SK-N-SH (cell line): ENCODE measurements around the gene ATF4. TPM values are rescaled to one million over a fixed set of nuclear protein-coding genes. Genes with fewer than 3 reads are reported as not detected.
"Not testable (repeated sequence)": the region's sequence is repeated elsewhere in the genome, so short reads cannot be mapped to it uniquely, and the experiment has no call there.

Experiments
- CTCF ChIA-PET: fragments of 300-600, 350-600 bp; formaldehyde crosslinking; extraction: SDS; loops from one replicate; lab custom pipeline; 2021; lab: Yijun Ruan, JAX
- POLR2A ChIA-PET: fragments of 350-600 bp; sonication (Branson Sonifier 250); formaldehyde crosslinking; extraction: SDS; loops from one replicate; lab custom pipeline; 2020; ENCODE audit warnings: antibody characterized with exemption, inconsistent platforms; lab: Yijun Ruan, JAX
- DNase-seq: peaks from one replicate; pipeline ENCODE4 v3.0.0; 2012
- H2AFZ ChIP-seq: fragments of 200-600 bp; sonication (generic); 2 replicates; pipeline ENCODE4 v1.8.1; 2016; ENCODE audit warnings: antibody characterized with exemption, mild to moderate bottlenecking, low read depth
- H3F3A ChIP-seq: fragments of 200-600 bp; sonication (generic); replicated peaks from 2 replicates; pipeline ENCODE3; 2016; ENCODE audit warnings: antibody characterized with exemption, mild to moderate bottlenecking; ENCODE audit not compliant: insufficient read depth
- H3K27ac ChIP-seq, 2 experiments: fragments of 200-500 bp in 1 of 2; fragments of 200-600 bp in 1 of 2; sonication (Bioruptor generic) in 1 of 2; sonication (generic), shearing (Covaris generic) in 1 of 2; 2 replicates each; pipeline versions ENCODE4 v1.5.1 to v1.6.1; 2014 to 2016; ENCODE audit warnings: low read depth in 2 of 2, inconsistent platforms in 1 of 2, low read length in 1 of 2, mild to moderate bottlenecking in 1 of 2, mixed read lengths in 1 of 2
- H3K27me3 ChIP-seq: fragments of 200-600 bp; sonication (generic), shearing (Covaris generic); 2 replicates; pipeline ENCODE4 v1.6.1; 2016; ENCODE audit warnings: mixed run types; ENCODE audit not compliant: insufficient read depth
- H3K36me3 ChIP-seq, 2 experiments: fragments of 200-500 bp in 1 of 2; fragments of 200-600 bp in 1 of 2; sonication (Bioruptor generic) in 1 of 2; sonication (generic) in 1 of 2; replicated peaks in 1 of 2; 2 replicates each; pipeline versions ENCODE3 to v1.5.1; 2014 to 2016; ENCODE audit warnings: low read length in 1 of 2, mild to moderate bottlenecking in 1 of 2; ENCODE audit not compliant: insufficient read depth in 2 of 2, control insufficient read depth in 1 of 2
- H3K4me1 ChIP-seq, 2 experiments: fragments of 200-500 bp in 1 of 2; fragments of 200-600 bp in 1 of 2; sonication (Bioruptor generic) in 1 of 2; sonication (generic), shearing (Covaris generic) in 1 of 2; 2 replicates each; pipeline versions ENCODE4 v1.5.1 to v1.6.1; 2014 to 2016; ENCODE audit warnings: low read depth in 1 of 2, low read length in 1 of 2, mixed run types in 1 of 2; ENCODE audit not compliant: insufficient read depth in 2 of 2, control insufficient read depth in 1 of 2
- H3K4me2 ChIP-seq: fragments of 200-600 bp; sonication (generic), shearing (Covaris generic); 2 replicates; pipeline ENCODE4 v1.6.1; 2017; ENCODE audit warnings: mixed run types
- H3K4me3 ChIP-seq, 2 experiments: fragments of 200-500 bp in 1 of 2; fragments of 200-600 bp in 1 of 2; sonication (Bioruptor generic) in 1 of 2; sonication (generic), shearing (Covaris generic) in 1 of 2; 2 replicates each; pipeline versions ENCODE4 v1.5.1 to v1.8.1; 2014 to 2016; ENCODE audit warnings: low read depth in 2 of 2, inconsistent platforms in 1 of 2, low read length in 1 of 2, mild to moderate bottlenecking in 1 of 2, mixed read lengths in 1 of 2, moderate library complexity in 1 of 2
- H3K79me2 ChIP-seq: fragments of 200-600 bp; sonication (generic); 2 replicates; pipeline ENCODE4 v1.8.1; 2017; ENCODE audit warnings: mild to moderate bottlenecking; ENCODE audit not compliant: insufficient read depth
- H3K9ac ChIP-seq: fragments of 200-600 bp; sonication (generic); 2 replicates; pipeline ENCODE4 v1.6.1; 2017; ENCODE audit warnings: mixed run types
- H3K9me2 ChIP-seq: fragments of 200-600 bp; sonication (generic); 2 replicates; pipeline ENCODE4 v1.6.1; 2017; ENCODE audit warnings: mixed run types
- H3K9me3 ChIP-seq: fragments of 200-600 bp; sonication (generic); 2 replicates; pipeline ENCODE4 v1.6.1; 2017; ENCODE audit warnings: mixed run types, mild to moderate bottlenecking, moderate library complexity
- H4K20me1 ChIP-seq: fragments of 200-600 bp; sonication (generic); 2 replicates; pipeline ENCODE4 v1.6.1; 2017; ENCODE audit warnings: mild to moderate bottlenecking, mixed run types; ENCODE audit not compliant: insufficient read depth
- POLR2AphosphoS5 ChIP-seq: IDR thresholded peaks from 2 replicates; pipeline ENCODE4 v1.6.1; 2012; ENCODE audit warnings: low read depth, low read length
- TAF1 ChIP-seq: IDR thresholded peaks from 2 replicates; pipeline ENCODE4 v1.6.1; 2012; ENCODE audit warnings: low read depth, mild to moderate bottlenecking, low read length, moderate library complexity, borderline replicate concordance
- WGBS: methylation state at CpG from one replicate; pipeline ENCODE4 v1.1.6; 2017; ENCODE audit warnings: low lambda C conversion rate; 5-methylcytosine and 5-hydroxymethylcytosine counted together
- polyA plus RNA-seq, 3 experiments: library from polyadenylated mRNA; depleted of rRNA; stranded (reverse); fragments of >200 nt; gene quantifications; 2 replicates each; pipeline ENCODE4 v1.2.3, GENCODE V29; 2012
- TF ChIP-seq, protein P1 (sequence below): IDR thresholded peaks from 2 replicates; pipeline ENCODE4 v1.6.1; 2012; ENCODE audit warnings: mild to moderate bottlenecking, low read depth, low read length, moderate library complexity

Gene ATF4
- polyA plus RNA-seq, 1 of the 3 experiments (the other 2 are of a cell fraction), result 375 TPM

DNA sequence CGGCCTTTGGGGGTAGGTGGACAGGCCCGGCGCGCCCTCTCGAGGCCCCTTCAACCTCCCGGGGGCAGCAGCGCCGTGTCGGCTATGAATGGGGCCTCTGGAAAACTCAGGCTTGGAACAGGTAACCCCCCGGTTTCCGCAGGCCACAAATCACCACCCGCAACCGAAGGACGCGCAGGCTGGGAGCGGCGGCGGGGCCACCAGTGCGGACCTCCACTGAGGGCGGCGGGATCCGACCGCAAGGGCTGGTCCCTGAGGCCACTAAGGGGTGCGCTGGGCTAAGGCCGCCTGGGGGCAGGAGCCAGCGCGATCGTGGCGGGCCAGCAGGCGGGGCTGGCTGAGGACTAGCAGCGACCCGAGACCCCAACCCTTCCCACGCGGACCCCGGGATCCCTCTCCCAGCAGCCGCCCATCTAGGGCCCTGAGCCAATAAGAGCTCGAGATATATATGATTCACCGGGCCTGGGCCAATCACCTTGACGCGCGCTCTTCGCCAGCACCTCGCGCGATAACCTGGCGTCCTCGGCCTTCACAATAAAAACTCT, 609 bp upstream of the ATF4 start (continued):
- TF ChIP-seq, protein P1, sequence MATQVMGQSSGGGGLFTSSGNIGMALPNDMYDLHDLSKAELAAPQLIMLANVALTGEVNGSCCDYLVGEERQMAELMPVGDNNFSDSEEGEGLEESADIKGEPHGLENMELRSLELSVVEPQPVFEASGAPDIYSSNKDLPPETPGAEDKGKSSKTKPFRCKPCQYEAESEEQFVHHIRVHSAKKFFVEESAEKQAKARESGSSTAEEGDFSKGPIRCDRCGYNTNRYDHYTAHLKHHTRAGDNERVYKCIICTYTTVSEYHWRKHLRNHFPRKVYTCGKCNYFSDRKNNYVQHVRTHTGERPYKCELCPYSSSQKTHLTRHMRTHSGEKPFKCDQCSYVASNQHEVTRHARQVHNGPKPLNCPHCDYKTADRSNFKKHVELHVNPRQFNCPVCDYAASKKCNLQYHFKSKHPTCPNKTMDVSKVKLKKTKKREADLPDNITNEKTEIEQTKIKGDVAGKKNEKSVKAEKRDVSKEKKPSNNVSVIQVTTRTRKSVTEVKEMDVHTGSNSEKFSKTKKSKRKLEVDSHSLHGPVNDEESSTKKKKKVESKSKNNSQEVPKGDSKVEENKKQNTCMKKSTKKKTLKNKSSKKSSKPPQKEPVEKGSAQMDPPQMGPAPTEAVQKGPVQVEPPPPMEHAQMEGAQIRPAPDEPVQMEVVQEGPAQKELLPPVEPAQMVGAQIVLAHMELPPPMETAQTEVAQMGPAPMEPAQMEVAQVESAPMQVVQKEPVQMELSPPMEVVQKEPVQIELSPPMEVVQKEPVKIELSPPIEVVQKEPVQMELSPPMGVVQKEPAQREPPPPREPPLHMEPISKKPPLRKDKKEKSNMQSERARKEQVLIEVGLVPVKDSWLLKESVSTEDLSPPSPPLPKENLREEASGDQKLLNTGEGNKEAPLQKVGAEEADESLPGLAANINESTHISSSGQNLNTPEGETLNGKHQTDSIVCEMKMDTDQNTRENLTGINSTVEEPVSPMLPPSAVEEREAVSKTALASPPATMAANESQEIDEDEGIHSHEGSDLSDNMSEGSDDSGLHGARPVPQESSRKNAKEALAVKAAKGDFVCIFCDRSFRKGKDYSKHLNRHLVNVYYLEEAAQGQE, result no peak

DNA sequence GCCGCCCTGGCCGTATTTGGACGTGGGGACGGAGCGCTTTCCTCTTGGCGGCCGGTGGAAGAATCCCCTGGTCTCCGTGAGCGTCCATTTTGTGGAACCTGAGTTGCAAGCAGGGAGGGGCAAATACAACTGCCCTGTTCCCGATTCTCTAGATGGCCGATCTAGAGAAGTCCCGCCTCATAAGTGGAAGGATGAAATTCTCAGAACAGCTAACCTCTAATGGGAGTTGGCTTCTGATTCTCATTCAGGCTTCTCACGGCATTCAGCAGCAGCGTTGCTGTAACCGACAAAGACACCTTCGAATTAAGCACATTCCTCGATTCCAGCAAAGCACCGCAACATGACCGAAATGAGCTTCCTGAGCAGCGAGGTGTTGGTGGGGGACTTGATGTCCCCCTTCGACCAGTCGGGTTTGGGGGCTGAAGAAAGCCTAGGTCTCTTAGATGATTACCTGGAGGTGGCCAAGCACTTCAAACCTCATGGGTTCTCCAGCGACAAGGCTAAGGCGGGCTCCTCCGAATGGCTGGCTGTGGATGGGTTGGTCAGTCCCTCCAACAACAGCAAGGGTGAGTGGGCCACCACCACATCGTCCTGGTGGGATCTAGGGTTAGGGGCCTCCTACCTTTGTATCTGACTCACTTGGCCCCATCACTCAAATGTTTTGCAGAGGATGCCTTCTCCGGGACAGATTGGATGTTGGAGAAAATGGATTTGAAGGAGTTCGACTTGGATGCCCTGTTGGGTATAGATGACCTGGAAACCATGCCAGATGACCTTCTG, 934 bp downstream of the ATF4 start:
- Histone ChIP-seq H3K4me2 (peak overlapping the region; percentile 86), H4K20me1 (peaks cover 51% of the 10 kb centered on the region), H3K27ac (peak overlapping the region; percentile 47 to 92; a peak in 3 of 4 replicates), H3K79me2 (peaks cover 46% of the 10 kb centered on the region), H3K4me3 (peak overlapping the region; percentile 70 to 76), H3K4me1 (peaks cover 8 to 21% of the 10 kb centered on the region in 2 experiments; a peak in 2 of 4 replicates), H3K36me3 (peaks cover 16 to 26% of the 10 kb centered on the region in 2 experiments), H3K9ac (peak overlapping the region; percentile 99), H3F3A (peaks cover 34% of the 10 kb centered on the region)
- not testable (repeated sequence) for H3K9me2 ChIP-seq, DNase-seq, H2AFZ ChIP-seq, H3K9me3 ChIP-seq, H3K27me3 ChIP-seq
- TF ChIP-seq POLR2AphosphoS5, result peak; percentile 19; the same call in 1 of the 2 replicates
- peak; percentile 21; the same call in 1 of the 2 replicates for TF ChIP-seq TAF1
- ChIA-PET POLR2A (interaction anchor here (1.1 to 1.7 kb wide), 2 partner anchors 8 to 19 kb away, joined by 3 to 14 read pairs; partner anchors contain the start of gene MIEF1), CTCF (interaction anchor here (1.6 to 1.9 kb wide), 2 partner anchors 8 to 514 kb away, joined by 4 to 7 read pairs; no protein-coding TSS in a partner anchor)
- WGBS, result 0% methylated on average over 7 of the region's 28 CpGs

DNA sequence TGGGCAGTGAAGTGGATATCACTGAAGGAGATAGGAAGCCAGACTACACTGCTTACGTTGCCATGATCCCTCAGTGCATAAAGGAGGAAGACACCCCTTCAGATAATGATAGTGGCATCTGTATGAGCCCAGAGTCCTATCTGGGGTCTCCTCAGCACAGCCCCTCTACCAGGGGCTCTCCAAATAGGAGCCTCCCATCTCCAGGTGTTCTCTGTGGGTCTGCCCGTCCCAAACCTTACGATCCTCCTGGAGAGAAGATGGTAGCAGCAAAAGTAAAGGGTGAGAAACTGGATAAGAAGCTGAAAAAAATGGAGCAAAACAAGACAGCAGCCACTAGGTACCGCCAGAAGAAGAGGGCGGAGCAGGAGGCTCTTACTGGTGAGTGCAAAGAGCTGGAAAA, 1.7 kb downstream of the ATF4 start:
- H3K9me3 ChIP-seq, H2AFZ ChIP-seq, DNase-seq, H3K27me3 ChIP-seq, H3K9me2 ChIP-seq: not testable (repeated sequence)
- H3K4me3 ChIP-seq, result peak overlapping the region; percentile 70 to 76
- peak overlapping the region; percentile 86 for H3K4me2 ChIP-seq
- CTCF ChIA-PET, result interaction anchor here (1.2 to 1.6 kb wide), 3 partner anchors 26 to 514 kb away, joined by 4 to 6 read pairs (median 4); no protein-coding TSS in a partner anchor
- peaks cover 16 to 23% of the 10 kb centered on the region in 2 experiments for H3K36me3 ChIP-seq
- 2% methylated on average over 4 of the region's 5 CpGs for WGBS
- H3K9ac ChIP-seq, result peak overlapping the region; percentile 99
- POLR2A ChIA-PET, result interaction anchor here (1.1 to 2.2 kb wide), 4 partner anchors 10 to 522 kb away, joined by 3 to 7 read pairs (median 3); partner anchors contain the start of genes MIEF1, RPS19BP1 and TAB1
- H4K20me1 ChIP-seq, result peaks cover 54% of the 10 kb centered on the region
- H3K79me2 ChIP-seq, result peaks cover 46% of the 10 kb centered on the region
- peaks cover 34% of the 10 kb centered on the region for H3F3A ChIP-seq
- peak overlapping the region in 1 of 2 experiments; percentile 92; a peak in 1 of 4 replicates for H3K27ac ChIP-seq
- peaks cover 8 to 21% of the 10 kb centered on the region in 2 experiments; a peak in 2 of 4 replicates for H3K4me1 ChIP-seq
